HL-60 (cell line): Measurements from ENCODE around the gene USP30.

Experiments used
- DNase-seq, 2 experiments: peaks; one replicate each; pipeline ENCODE4 v3.0.0-alpha.2; 2010 to 2020; ENCODE audit warnings: low read depth in 1 of 2, low spot score in 1 of 2
- H3K27ac ChIP-seq: fragments of 250-450 bp; sonication (Bioruptor Pico); replicated peaks from 2 replicates; pipeline ENCODE4 v1.5.1; 2020; ENCODE audit warnings: mild to moderate bottlenecking, moderate library complexity
- H3K27me3 ChIP-seq: fragments of 250-450 bp; sonication (Bioruptor Pico); 2 replicates; pipeline ENCODE4 v1.5.1; 2021; ENCODE audit warnings: mild to moderate bottlenecking, moderate library complexity; ENCODE audit not compliant: insufficient read depth, poor library complexity, severe bottlenecking
- H3K4me3 ChIP-seq: replicated peaks from 2 replicates; pipeline ENCODE4 v1.5.1; 2011; ENCODE audit warnings: mild to moderate bottlenecking, control low read depth, low read length; ENCODE audit not compliant: insufficient read depth
- CTCF ChIP-seq: IDR thresholded peaks from one replicate; pipeline ENCODE4 v1.5.1; 2011; ENCODE audit warnings: low read length, control low read depth, inconsistent platforms; ENCODE audit not compliant: insufficient read depth
- GABPA ChIP-seq: IDR thresholded peaks from 2 replicates; pipeline ENCODE4 v1.6.1; 2012; ENCODE audit warnings: low read depth
- POLR2AphosphoS5 ChIP-seq: IDR thresholded peaks from 2 replicates; pipeline ENCODE4 v1.6.1; 2012; ENCODE audit warnings: low read depth
- REST ChIP-seq: IDR thresholded peaks from 2 replicates; pipeline ENCODE4 v1.6.1; 2012; ENCODE audit warnings: low read depth; ENCODE audit not compliant: insufficient replicate concordance
- SPI1 ChIP-seq: IDR thresholded peaks from 2 replicates; pipeline ENCODE4 v1.6.1; 2012; ENCODE audit warnings: low read depth, mild to moderate bottlenecking, borderline replicate concordance

The USP30 gene

GRCh38 chr12:109069307-109070271 lies 17.2 kb downstream of the USP30 start:
- Histone ChIP-seq H3K4me3 (no peak overlapping the region), H3K27ac (no peak overlapping the region), H3K27me3 (no peaks in the 10 kb centered on the region)
- DNase-seq = no peak
- TF ChIP-seq CTCF = no peak
- TF ChIP-seq SPI1 = no peak

- no peak for DNase-seq
- Histone ChIP-seq H3K27ac (no peak overlapping the region), H3K27me3 (no peaks in the 10 kb centered on the region), H3K4me3 (no peak overlapping the region)
- no peak for TF ChIP-seq CTCF
Observed at GRCh38 chr12:109074866-109075265, 22.5 kb downstream of the USP30 start.

GRCh38 chr12:109082751-109083150 lies 30.4 kb downstream of the USP30 start:
- TF ChIP-seq CTCF (no peak), SPI1 (no peak), POLR2AphosphoS5 (no peak), GABPA (no peak), REST (no peak)
- H3K27ac ChIP-seq = no peak overlapping the region
- H3K27me3 ChIP-seq = no peaks in the 10 kb centered on the region
- no peak for DNase-seq
- H3K4me3 ChIP-seq = no peak overlapping the region

GRCh38 chr12:109084425-109084824 lies 32.0 kb downstream of the USP30 start:
- Histone ChIP-seq H3K27ac (no peak overlapping the region), H3K27me3 (no peaks in the 10 kb centered on the region), H3K4me3 (no peak overlapping the region)
- TF ChIP-seq GABPA (no peak), SPI1 (no peak), REST (no peak), POLR2AphosphoS5 (no peak), CTCF (no peak)
- no peak for DNase-seq
